IPS-18a (cell line): Measurements from ENCODE around the gene KRTAP19-3.
"Not testable (repeated sequence)": the region's sequence is repeated elsewhere in the genome, so short reads cannot be mapped to it uniquely, and the experiment has no call there.

Experiments
- H3K27ac ChIP-seq: one replicate; pipeline ENCODE4 v1.5.1; 2013; ENCODE audit warnings: low read length
- H3K27me3 ChIP-seq: one replicate; pipeline ENCODE4 v1.6.1; 2013; ENCODE audit warnings: mild to moderate bottlenecking, low read length; ENCODE audit not compliant: control insufficient read depth, insufficient read depth
- H3K36me3 ChIP-seq: one replicate; pipeline ENCODE4 v1.6.1; 2013; ENCODE audit warnings: low read depth, low read length; ENCODE audit not compliant: control insufficient read depth
- H3K4me1 ChIP-seq: one replicate; pipeline ENCODE4 v1.6.1; 2013; ENCODE audit warnings: low read depth, low read length; ENCODE audit not compliant: control insufficient read depth
- H3K4me3 ChIP-seq: one replicate; pipeline ENCODE4 v1.5.1; 2013; ENCODE audit warnings: low read length
- H3K9ac ChIP-seq: one replicate; pipeline ENCODE4 v1.6.1; 2013; ENCODE audit warnings: mild to moderate bottlenecking, low read length, moderate library complexity
- H3K9me3 ChIP-seq: one replicate; pipeline ENCODE4 v1.6.1; 2013; ENCODE audit warnings: low read depth, low read length; ENCODE audit not compliant: control insufficient read depth

Gene KRTAP19-3

DNA sequence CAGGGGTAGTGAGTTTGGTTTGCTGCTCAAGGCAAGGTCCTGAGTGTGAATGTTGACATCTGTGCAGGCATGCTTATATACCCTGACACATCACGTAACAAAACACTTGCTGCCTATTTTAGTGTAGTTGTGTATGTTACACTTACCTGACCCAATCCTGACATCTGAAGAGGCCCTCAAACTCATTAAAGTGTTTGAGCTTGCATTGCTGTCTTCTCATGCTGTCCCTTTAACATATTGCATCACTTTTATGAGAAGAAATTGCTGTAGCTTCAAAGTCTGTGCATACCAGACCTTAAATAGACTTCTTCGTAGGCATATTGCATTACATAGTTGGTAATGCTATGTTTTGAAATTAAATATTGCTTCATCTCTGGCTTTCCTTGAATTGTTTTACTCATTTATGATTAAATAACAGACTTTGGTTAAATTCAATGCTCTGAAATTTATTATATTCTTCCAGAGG, at the start of gene KRTAP19-3:
Gene KRTAP19-3 (minus strand): TSS at position 51 of the 466 bp plus-strand sequence. CDS start 56 bp downstream, outside the sequence.
- H3K9ac ChIP-seq, result no peak within 1 kb of the TSS
- no peaks in the 10 kb centered on the region for H3K27me3 ChIP-seq
- no peak within 1 kb of the TSS for H3K27ac ChIP-seq
- H3K4me1 ChIP-seq, result no peaks in the 10 kb centered on the region
- peaks cover 5% of the 10 kb centered on the region for H3K9me3 ChIP-seq
- H3K36me3 ChIP-seq, result no peaks in the 10 kb centered on the region
- H3K4me3 ChIP-seq, result no peak within 1 kb of the TSS

DNA sequence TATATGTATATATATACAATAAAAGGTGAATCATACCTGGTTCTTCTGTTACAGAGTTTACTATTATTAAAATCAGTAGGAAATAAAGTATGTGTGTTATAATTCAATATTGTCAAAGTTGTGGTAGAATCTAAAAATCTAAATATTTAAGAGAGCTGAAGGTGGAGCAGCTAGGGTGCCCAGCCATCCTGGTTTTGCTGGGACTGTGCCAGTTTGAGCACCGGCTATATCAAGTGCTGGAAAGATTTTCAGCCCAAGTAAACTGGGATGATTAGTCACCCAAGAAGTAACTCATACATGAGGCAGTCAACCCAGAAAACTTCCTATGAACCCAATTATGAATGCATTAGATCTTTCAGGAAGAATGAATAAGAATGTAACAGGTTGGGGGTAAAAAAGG, 27.1 kb upstream of the KRTAP19-3 start:
- Histone ChIP-seq H3K36me3 (no peaks in the 10 kb centered on the region), H3K4me1 (no peaks in the 10 kb centered on the region), H3K9me3 (no peaks in the 10 kb centered on the region), H3K27ac (no peak overlapping the region), H3K27me3 (no peaks in the 10 kb centered on the region), H3K9ac (no peak overlapping the region), H3K4me3 (no peak overlapping the region)

DNA sequence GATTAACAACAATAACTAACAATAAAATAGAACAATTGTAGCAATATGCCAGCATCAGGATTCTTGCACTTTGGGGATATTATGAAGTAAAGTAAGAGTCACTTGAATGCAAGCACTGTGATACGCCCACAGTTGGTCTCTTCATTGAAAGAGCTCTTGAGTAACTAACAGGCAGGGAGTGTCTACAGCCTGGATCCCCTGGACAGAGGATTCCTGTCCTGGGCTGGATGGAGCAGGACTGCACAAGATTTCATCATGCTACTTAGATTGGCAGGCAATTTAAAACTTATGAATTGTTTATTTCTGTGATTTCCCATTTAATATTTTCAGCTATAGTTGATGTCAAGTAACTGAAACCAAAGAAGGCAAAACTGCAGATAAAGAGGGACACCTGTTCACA, 23.9 kb upstream of the KRTAP19-3 start:
- Histone ChIP-seq H3K9me3 (no peaks in the 10 kb centered on the region), H3K4me3 (no peak overlapping the region), H3K4me1 (no peaks in the 10 kb centered on the region), H3K27me3 (no peaks in the 10 kb centered on the region), H3K9ac (no peak overlapping the region), H3K27ac (no peak overlapping the region), H3K36me3 (no peaks in the 10 kb centered on the region)

DNA sequence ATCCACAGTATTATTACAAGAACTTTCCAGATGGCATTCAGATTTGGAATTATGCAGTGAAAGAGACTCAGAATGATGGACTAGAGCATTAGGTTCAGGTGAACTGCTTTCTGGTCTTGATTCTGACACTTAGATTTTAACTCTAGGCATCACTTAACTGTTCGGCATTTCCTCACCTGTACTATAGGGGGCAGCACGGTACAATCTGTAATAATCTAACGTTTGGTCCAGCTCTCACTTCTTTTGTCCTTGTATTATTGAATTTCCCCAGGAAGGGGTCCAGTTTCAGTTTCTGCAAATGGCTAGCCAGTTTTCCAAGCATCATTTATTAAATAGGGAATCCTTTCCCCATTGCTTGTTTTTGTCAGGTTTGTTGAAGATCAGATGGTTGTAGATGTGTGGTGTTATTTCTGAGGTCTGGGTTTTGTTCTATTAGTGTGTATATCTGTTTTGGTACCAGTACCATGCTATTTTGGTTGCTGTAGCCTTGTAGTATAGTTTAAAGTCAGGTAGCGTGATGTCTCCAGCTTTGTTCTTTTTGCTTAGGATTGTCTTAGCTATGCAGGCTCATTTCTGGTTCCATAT, 13.9 kb upstream of the KRTAP19-3 start:
- not testable (repeated sequence) for H3K27me3 ChIP-seq, H3K27ac ChIP-seq, H3K4me1 ChIP-seq, H3K9me3 ChIP-seq, H3K4me3 ChIP-seq, H3K9ac ChIP-seq, H3K36me3 ChIP-seq

DNA sequence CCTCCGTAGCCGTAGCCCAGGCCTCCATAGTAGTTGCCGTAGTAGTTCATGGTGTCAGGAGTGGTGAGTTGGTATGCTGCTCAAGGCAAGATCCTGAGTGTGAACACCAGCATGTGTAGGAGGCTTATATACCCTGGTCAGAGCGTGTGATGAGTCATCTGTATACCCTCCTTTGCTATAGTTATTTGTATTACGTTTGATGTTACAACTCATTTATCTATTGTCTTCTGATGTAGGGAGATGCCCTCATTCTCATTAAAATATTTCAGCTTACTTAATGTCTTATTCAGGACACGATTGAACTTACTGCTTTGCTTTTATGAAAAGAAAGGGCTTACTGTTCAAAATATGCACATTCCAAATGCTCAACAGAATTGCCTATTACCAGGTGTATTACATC, 10.2 kb upstream of the KRTAP19-3 start, which contains the start of gene KRTAP19-5:
Gene KRTAP19-5 (minus strand): TSS at position 101 of the 400 bp plus-strand sequence. CDS start 51 bp downstream, at position 50.
- Histone ChIP-seq H3K9ac (no peak within 1 kb of the TSS), H3K27ac (no peak within 1 kb of the TSS), H3K36me3 (no peaks in the 10 kb centered on the region), H3K27me3 (no peaks in the 10 kb centered on the region), H3K9me3 (no peaks in the 10 kb centered on the region), H3K4me3 (no peak within 1 kb of the TSS), H3K4me1 (no peaks in the 10 kb centered on the region)

GRCh38 chr21:30497065-30497464, 5.3 kb upstream of the KRTAP19-3 start, which contains the start of gene KRTAP19-4:
Gene KRTAP19-4 (minus strand): TSS chr21:30497165. CDS start chr21:30497110, 55 bp downstream.
- Histone ChIP-seq H3K9ac (no peak within 1 kb of the TSS), H3K27me3 (no peaks in the 10 kb centered on the region), H3K9me3 (no peaks in the 10 kb centered on the region), H3K4me1 (no peaks in the 10 kb centered on the region), H3K36me3 (no peaks in the 10 kb centered on the region), H3K4me3 (no peak within 1 kb of the TSS), H3K27ac (no peak within 1 kb of the TSS)

- H3K9ac ChIP-seq, result no peak within 1 kb of the TSS
- no peaks in the 10 kb centered on the region for H3K4me1 ChIP-seq
- no peaks in the 10 kb centered on the region for H3K36me3 ChIP-seq
- no peaks in the 10 kb centered on the region for H3K27me3 ChIP-seq
- H3K27ac ChIP-seq, result no peak within 1 kb of the TSS
- no peak within 1 kb of the TSS for H3K4me3 ChIP-seq
- H3K9me3 ChIP-seq, result peaks cover 10% of the 10 kb centered on the region
These were observed 4.5 kb downstream of the KRTAP19-3 start, which contains the start of gene KRTAP19-2 for GRCh38 chr21:30487336-30487735. Gene KRTAP19-2 (minus strand): TSS chr21:30487436. CDS start chr21:30487348, 88 bp downstream.

GRCh38 chr21:30486180-30486579, 5.6 kb downstream of the KRTAP19-3 start:
- Histone ChIP-seq H3K36me3 (no peaks in the 10 kb centered on the region), H3K9me3 (peaks cover 10% of the 10 kb centered on the region), H3K27ac (no peak overlapping the region), H3K4me3 (no peak overlapping the region), H3K27me3 (no peaks in the 10 kb centered on the region), H3K4me1 (no peaks in the 10 kb centered on the region), H3K9ac (no peak overlapping the region)

GRCh38 chr21:30482130-30482529, 9.7 kb downstream of the KRTAP19-3 start:
- no peaks in the 10 kb centered on the region for H3K36me3 ChIP-seq
- H3K27me3 ChIP-seq, result no peaks in the 10 kb centered on the region
- no peak overlapping the region for H3K9ac ChIP-seq
- no peak overlapping the region for H3K4me3 ChIP-seq
- H3K4me1 ChIP-seq, result no peaks in the 10 kb centered on the region
- no peak overlapping the region for H3K27ac ChIP-seq
- H3K9me3 ChIP-seq, result peaks cover 6% of the 10 kb centered on the region

- Histone ChIP-seq H3K36me3 (no peaks in the 10 kb centered on the region), H3K4me3 (no peak within 1 kb of the TSS), H3K27ac (no peak within 1 kb of the TSS), H3K27me3 (no peaks in the 10 kb centered on the region), H3K4me1 (no peaks in the 10 kb centered on the region), H3K9me3 (no peaks in the 10 kb centered on the region), H3K9ac (no peak within 1 kb of the TSS)
These were observed 11.7 kb downstream of the KRTAP19-3 start, which contains the start of gene KRTAP19-1 for GRCh38 chr21:30480145-30480544. Gene KRTAP19-1 (minus strand): TSS chr21:30480367. CDS start chr21:30480317, 50 bp downstream.

DNA sequence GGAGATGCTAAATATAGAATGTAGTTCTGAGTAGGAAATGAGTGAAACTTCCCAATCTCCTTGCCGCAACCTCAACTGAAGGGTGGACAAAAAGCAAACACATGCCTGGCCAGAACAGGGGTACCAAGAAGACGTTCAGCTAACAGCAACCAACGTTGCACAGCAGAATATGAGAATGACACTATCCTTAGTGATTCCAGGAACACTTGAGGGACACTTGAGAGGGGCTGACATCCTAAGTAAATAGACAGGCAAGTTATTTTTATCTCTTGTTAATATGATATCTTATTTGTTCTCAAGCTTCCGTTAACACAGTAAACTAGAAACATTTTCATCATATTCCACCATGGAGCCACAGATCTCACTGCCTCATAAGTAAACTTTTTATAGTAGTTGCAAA, 12.6 kb downstream of the KRTAP19-3 start:
- Histone ChIP-seq H3K4me1 (no peaks in the 10 kb centered on the region), H3K36me3 (no peaks in the 10 kb centered on the region), H3K9ac (no peak overlapping the region), H3K27me3 (no peaks in the 10 kb centered on the region), H3K4me3 (no peak overlapping the region), H3K9me3 (no peaks in the 10 kb centered on the region), H3K27ac (no peak overlapping the region)

DNA sequence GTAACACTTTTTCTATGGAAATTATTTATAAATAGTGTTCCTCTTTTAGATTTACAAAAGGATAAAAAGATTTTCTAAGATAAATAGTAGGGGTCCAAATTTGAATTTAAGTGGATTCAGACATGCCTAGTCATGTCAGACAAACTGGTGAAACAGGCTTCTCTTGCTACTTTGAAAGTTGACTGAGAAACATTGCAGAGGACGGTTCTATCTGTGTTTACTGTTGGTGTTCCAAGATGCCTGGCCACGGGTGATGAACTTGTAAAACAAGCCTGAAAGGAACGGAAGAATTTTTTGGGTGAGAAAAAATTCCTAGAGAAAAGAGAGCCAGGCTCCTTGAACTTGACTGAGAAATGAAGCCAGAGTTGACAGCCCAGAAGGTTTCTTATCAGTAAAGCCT, 13.8 kb downstream of the KRTAP19-3 start:
- Histone ChIP-seq H3K4me3 (no peak overlapping the region), H3K9ac (no peak overlapping the region), H3K27ac (no peak overlapping the region), H3K9me3 (no peaks in the 10 kb centered on the region), H3K27me3 (no peaks in the 10 kb centered on the region), H3K4me1 (no peaks in the 10 kb centered on the region), H3K36me3 (no peaks in the 10 kb centered on the region)
